ENCODE data around the gene TGFBR3L.
"Not testable (repeated sequence)": the region's sequence is repeated elsewhere in the genome, so short reads cannot be mapped to it uniquely, and the experiment has no call there.

TGFBR3L gene

DNA sequence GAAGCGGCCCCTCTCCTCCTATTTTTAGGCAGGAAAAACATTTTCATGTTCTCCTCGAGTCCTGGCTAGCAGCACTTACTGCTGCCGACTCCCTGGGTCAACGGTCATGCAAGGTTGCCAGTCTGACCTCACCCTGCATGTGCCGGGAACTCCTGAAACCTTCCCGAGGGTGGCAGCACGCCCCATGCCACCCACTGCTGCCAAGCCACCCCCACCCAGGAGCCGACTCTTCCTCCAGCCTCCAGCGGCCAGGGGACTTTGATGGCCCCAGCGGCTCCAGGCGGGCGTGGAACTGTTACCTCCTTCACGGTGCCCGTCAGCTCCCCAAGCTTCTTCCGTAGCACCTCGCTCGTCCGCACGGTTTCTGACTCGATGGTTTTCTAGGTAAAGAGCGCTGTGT, 20.1 kb downstream of the TGFBR3L start:
- DNase-seq (ENCODE audit: insufficient read length): no peak
- TF ChIP-seq POLR2A (IDR thresholded peaks at IDR 0.05; ENCODE audit: low read depth, low read length) (no peak), POLR2AphosphoS5 (IDR thresholded peaks at IDR 0.05; ENCODE audit: low read depth, low read length) (no peak), TAF1 (IDR thresholded peaks at IDR 0.05; ENCODE audit: borderline replicate concordance, low read depth, low read length) (no peak)
- no peak for FAIRE-seq

DNA sequence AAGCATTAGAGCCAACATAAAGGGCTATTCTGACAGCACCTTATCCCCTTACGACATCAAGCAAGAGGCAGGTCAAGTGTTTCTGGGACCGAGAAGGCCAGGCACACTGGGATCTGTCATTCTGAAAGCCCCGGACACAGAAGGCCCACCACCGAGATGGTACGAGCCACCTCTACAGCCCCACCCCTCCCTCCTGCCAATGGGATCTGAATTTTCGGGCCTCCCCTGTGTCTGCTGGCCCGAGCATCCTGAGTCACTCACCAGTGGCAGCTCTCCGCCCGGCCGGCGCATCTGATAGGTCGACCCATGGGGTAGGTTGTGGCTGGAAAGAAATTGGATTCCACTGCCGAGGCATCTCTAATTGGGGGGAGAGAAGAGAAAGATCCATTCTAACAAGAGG, 26.2 kb downstream of the TGFBR3L start:
- TF ChIP-seq POLR2AphosphoS5 (IDR thresholded peaks at IDR 0.05; ENCODE audit: low read depth, low read length) (no peak), TAF1 (IDR thresholded peaks at IDR 0.05; ENCODE audit: borderline replicate concordance, low read depth, low read length) (no peak), POLR2A (IDR thresholded peaks at IDR 0.05; ENCODE audit: low read depth, low read length) (no peak)
- no peak for FAIRE-seq

DNA sequence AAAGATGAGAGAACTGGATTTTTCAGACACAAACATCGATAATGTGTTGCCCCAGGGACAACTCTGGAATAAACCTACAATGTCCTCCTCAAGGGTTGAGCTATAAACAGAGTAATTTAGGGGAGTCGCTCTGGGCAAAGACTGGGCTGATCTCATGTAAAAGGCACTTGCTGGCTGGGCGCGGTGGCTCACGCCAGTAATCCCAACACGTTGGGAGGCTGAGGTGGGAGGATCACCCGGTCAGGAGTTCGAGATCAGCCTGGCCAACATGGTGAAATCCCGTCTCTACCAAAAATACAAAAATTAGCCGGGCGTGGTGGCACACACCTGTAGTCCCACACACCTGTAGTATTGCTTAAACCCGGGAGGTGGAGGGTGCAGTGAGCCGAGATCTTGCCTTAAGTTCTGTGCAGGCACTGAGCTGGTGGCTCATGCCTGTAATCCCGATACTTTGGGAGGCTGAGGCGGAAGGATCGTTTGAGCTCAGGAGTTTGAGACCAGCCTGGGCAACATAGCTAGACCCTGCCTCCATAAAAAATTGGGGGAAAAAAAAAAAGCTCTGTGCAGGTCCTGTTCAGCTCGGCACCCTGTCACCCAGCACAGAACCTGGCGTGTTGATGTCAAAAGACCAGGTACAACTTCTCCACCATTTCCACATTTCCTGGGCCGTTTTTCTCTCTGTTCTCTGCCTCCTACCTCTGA, 27.4 kb downstream of the TGFBR3L start:
- DNase-seq (ENCODE audit: insufficient read length) (no peak), FAIRE-seq (no peak)
- TF ChIP-seq TAF1 (IDR thresholded peaks at IDR 0.05; ENCODE audit: borderline replicate concordance, low read depth, low read length) (no peak), POLR2AphosphoS5 (IDR thresholded peaks at IDR 0.05; ENCODE audit: low read depth, low read length) (no peak), POLR2A (IDR thresholded peaks at IDR 0.05; ENCODE audit: low read depth, low read length) (no peak)

More for the DNA sequence above, 26.2 kb downstream of the TGFBR3L start:
- no peak for DNase-seq (ENCODE audit: insufficient read length)

DNA sequence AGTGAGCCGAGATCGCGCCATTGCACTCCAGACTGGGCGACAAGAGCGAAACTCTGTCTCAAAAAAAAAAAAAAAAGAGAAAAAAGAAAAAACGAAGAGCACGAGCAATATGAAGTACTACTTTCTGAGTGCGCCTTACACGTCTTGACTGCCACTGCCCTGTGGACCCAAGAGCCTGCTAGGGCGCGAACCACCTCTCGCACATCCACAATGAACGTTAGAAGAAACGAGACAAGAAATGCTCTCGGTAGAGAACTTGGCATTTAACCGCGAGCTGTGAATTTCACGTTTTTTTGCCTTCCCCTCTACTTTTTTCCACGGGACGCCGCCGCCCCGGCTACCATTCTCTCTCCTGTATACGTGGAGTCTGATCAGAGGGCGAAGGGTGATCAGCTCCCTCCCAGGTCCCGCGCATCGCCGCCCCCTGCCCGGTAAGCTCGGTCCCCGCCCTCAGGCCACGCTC, 28.4 kb downstream of the TGFBR3L start:
- TF ChIP-seq TAF1 (IDR thresholded peaks at IDR 0.05; ENCODE audit: borderline replicate concordance, low read depth, low read length): no peak
- FAIRE-seq (no peak), DNase-seq (ENCODE audit: insufficient read length) (no peak)

DNA sequence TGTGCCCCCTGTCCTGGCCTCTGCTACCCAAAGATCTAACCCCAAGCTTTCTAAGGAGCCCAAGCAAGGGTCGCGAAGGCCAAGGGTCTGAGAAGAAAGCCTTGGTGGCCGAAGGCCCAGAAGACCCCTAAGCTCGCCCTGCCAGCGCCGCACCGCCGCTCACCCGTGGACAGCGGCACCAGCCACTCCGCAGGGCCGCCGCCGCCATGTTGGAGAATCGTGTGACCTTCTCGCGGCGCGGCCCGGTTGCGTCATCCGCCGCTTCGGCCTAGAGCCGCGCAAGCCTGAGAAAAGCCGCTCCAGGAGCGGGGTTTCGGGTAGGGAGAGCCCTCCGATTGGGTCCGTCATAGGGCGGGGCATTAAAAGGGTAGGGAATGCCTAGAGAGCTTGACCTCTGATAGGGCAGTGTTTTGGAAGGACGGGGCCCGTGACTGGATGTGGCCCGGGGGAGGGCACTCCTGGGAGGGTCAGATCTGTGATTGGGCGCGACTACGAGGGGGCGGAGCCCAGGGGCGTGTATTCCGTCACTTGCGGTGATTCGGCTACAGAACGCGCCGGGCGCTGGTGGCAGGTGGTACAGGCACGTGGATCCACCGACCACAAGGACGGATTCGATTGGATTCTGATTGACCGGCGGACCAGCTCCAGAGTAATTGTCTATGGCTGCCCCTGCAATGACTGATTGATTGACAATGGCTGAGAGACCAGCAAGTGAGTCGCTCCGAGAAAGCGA, 29.0 kb downstream of the TGFBR3L start, which contains the start of gene TIMM44:
Gene TIMM44 (minus strand): TSS at position 223 of the 733 bp plus-strand sequence. CDS start 15 bp downstream, at position 208.
- peak; percentile 92 for TF ChIP-seq TAF1 (IDR thresholded peaks at IDR 0.05; ENCODE audit: borderline replicate concordance, low read depth, low read length)
- TF ChIP-seq POLR2A (IDR thresholded peaks at IDR 0.05; ENCODE audit: low read depth, low read length): peak; percentile 97
- TF ChIP-seq POLR2AphosphoS5 (IDR thresholded peaks at IDR 0.05; ENCODE audit: low read depth, low read length): peak; percentile 97
- peak; percentile 96 for DNase-seq (ENCODE audit: insufficient read length)
- peak; percentile 100 for FAIRE-seq

DNA sequence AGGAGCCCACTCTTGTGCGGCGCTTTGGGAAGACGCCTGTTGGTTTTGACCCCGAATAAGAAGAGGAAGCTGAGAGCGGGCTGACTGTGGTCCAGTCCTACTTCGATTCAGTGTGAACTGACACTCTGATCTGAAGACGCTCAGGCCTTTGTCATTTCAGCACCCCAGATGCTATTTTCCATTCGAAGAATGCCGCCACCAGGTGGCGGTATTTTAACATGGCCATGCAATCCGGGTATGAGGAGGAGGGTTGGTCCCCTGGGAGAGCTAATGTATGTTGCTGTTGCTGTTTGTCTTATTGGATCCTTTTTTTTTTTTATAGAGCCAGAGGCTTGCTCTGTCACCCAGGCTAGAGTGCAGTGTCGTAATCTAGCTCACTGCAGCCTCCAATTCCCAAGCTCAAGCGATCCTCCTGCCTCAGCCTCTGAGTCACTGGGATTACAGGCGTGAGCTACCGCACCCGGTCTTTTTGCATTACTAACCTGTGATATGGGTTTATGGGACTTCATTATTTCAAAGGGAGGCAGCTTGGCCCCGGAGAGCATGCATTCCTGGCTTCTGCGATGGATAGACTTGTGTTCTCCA, 29.6 kb downstream of the TGFBR3L start:
- FAIRE-seq (peak; percentile 94), DNase-seq (ENCODE audit: insufficient read length) (peak; percentile 58)
- TF ChIP-seq TAF1 (IDR thresholded peaks at IDR 0.05; ENCODE audit: borderline replicate concordance, low read depth, low read length): no peak

DNA sequence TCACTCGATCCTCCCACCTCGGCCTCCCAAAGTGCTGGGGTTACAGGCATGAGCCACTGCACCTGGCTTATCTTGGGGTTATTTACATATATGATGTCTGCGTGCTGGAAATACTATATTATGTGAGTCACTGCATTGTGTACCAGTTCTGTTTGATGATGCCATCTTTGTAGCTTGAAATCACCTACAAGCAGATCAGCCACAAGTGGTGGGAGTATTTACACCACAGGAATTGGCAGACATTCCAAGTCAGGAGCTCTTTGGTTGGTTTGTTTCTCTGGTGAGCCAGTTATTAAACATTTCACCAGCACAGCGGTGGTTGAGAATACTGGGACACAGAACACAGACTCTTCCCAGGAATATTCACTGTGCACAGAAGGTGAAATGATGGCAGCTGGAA, 33.3 kb downstream of the TGFBR3L start:
- DNase-seq (ENCODE audit: insufficient read length) (no peak), FAIRE-seq (no peak)
- TF ChIP-seq TAF1 (IDR thresholded peaks at IDR 0.05; ENCODE audit: borderline replicate concordance, low read depth, low read length) (no peak), POLR2AphosphoS5 (IDR thresholded peaks at IDR 0.05; ENCODE audit: low read depth, low read length) (no peak), POLR2A (IDR thresholded peaks at IDR 0.05; ENCODE audit: low read depth, low read length) (no peak)

DNA sequence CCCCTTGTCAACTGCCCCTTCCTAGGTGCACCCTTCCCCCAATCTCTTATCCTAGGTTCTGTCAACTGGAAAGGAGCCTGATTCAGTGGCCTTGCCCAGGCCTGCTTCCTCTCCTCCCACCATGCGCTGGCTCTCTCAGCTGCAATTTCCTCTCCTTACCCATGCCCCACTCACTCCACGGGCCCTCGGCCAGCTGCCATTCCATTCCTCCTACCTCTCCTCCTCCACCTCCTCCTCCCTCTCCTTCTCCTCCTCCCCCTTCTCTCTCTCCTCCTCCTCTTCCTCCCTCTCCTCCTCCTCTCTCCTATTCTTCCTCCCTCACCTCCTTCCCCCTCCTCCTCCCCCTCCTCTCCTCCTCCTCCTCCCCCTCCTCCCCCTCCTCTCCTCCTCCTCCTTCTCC, 38.4 kb downstream of the TGFBR3L start:
- FAIRE-seq (no peak), DNase-seq (ENCODE audit: insufficient read length) (no peak)
- TF ChIP-seq POLR2AphosphoS5 (IDR thresholded peaks at IDR 0.05; ENCODE audit: low read depth, low read length): no peak
- TF ChIP-seq TAF1 (IDR thresholded peaks at IDR 0.05; ENCODE audit: borderline replicate concordance, low read depth, low read length): no peak
- TF ChIP-seq POLR2A (IDR thresholded peaks at IDR 0.05; ENCODE audit: low read depth, low read length): no peak

DNA sequence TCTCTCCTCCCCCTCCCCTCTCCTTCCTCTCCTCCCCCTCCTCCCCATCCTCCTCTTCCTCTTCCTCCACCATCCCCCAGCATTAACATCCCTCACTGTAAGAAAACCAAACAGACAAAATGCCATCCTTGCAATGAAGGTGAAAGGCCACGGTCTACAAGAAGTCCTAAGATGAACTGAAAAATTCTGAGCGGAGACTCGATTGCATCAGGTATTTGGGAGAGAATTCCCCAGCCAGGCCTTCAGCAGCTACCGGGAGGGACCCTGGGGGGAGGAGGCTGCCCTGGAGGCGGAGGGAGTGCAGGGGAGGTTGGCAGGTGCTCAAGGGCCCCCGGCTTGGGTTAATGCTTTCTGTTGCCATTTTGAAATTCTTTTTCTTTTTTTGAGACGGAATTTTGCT, 38.9 kb downstream of the TGFBR3L start:
- FAIRE-seq (no peak), DNase-seq (ENCODE audit: insufficient read length) (no peak)
- TF ChIP-seq POLR2A (IDR thresholded peaks at IDR 0.05; ENCODE audit: low read depth, low read length): no peak
- no peak for TF ChIP-seq POLR2AphosphoS5 (IDR thresholded peaks at IDR 0.05; ENCODE audit: low read depth, low read length)
- no peak for TF ChIP-seq TAF1 (IDR thresholded peaks at IDR 0.05; ENCODE audit: borderline replicate concordance, low read depth, low read length)

DNA sequence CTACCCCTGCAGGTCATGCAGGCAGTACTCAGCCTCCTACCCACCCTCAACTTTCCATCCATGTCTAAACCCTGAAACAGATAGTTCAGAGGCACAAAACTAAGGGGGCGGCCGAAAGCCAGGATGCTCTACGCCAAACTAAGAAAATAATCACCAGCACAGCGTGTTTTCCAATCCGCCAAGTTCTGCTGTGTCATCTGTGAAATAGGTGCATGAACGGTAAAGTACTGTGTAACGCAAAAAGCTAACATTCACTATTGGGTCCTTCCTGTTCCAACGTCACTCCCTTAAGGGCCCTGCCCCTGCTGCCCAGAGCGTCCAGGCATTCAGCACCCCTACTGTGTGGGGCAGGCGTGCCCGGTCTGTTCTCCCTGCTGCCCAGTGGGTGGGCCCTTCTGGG, 41.1 kb downstream of the TGFBR3L start:
- DNase-seq (ENCODE audit: insufficient read length) (no peak), FAIRE-seq (no peak)
- TF ChIP-seq POLR2AphosphoS5 (IDR thresholded peaks at IDR 0.05; ENCODE audit: low read depth, low read length) (no peak), POLR2A (IDR thresholded peaks at IDR 0.05; ENCODE audit: low read depth, low read length) (no peak), TAF1 (IDR thresholded peaks at IDR 0.05; ENCODE audit: borderline replicate concordance, low read depth, low read length) (no peak)

DNA sequence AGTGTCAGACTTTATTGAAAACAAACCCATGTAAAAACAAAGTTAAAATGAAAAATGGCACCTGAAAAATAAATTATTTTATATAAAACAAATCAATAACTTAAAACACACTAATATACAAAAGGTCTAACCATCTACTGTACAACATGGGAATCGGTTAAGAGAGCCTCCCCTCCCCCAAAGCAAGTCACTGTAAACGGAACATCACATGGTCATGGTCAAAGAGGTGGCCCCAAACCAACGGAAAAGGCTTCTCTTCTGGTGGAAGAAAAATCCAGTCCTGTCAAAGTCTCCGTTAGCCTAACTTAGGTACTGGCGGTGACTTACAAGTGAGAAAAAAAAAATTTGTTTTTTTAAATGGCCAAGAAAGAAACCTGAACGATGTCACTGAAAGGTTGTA, 44.6 kb downstream of the TGFBR3L start:
- DNase-seq (ENCODE audit: insufficient read length): no peak
- TF ChIP-seq POLR2AphosphoS5 (IDR thresholded peaks at IDR 0.05; ENCODE audit: low read depth, low read length) (no peak), POLR2A (IDR thresholded peaks at IDR 0.05; ENCODE audit: low read depth, low read length) (no peak), TAF1 (IDR thresholded peaks at IDR 0.05; ENCODE audit: borderline replicate concordance, low read depth, low read length) (no peak)
- no peak for FAIRE-seq

DNA sequence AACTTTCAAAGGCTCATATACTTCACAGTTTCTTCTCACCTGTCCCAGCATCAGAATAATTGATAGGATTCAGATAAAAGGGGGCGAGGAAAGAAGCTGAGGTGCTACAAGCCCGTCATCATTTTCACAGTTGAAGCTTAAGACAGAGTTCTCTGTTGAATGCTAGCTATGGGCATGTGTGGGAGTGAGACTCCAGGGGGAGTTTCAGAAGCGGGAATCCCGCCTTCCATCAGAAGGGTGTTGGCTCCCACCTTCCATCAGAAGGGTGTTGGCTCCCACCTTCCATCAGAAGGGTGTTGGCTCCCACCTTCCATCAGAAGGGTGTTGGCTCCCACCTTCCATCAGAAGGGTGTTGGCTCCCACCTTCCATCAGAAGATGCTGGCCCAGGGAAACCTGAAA, 46.5 kb downstream of the TGFBR3L start:
- not testable (repeated sequence) for DNase-seq (ENCODE audit: insufficient read length); FAIRE-seq
